BLaER1 treated with 17β-estradiol and CSF1 and Interleukin-3, amounts not matched to agents 10 nM and 100 nM (cell line): ENCODE results near the gene CD151.
A peak's percentile ranks its signal among the peaks of the same experiment; 100 is the strongest.

Experiments
- H3K27ac ChIP-seq, 11 experiments: shearing (Covaris generic); formaldehyde crosslinking; 2 replicates each; pipeline ENCODE4 v1.8.1; 2022
- H3K27me3 ChIP-seq, 11 experiments: shearing (Covaris generic); formaldehyde crosslinking; 2 replicates each; pipeline ENCODE4 v1.8.1; 2022
- H3K36me3 ChIP-seq, 11 experiments: shearing (Covaris generic); formaldehyde crosslinking; 2 replicates each; pipeline ENCODE4 v1.8.1; 2022
- H3K4me1 ChIP-seq, 10 experiments: shearing (Covaris generic); formaldehyde crosslinking; 2 replicates each; pipeline ENCODE4 v1.8.1; 2022
- H3K4me2 ChIP-seq, 11 experiments: shearing (Covaris generic); formaldehyde crosslinking; 2 replicates each; pipeline ENCODE4 v1.8.1; 2022
- H3K4me3 ChIP-seq, 10 experiments: shearing (Covaris generic); formaldehyde crosslinking; 2 replicates each; pipeline ENCODE4 v1.8.1; 2022
- H3K9ac ChIP-seq, 11 experiments: shearing (Covaris generic); formaldehyde crosslinking; 2 replicates each; pipeline ENCODE4 v1.8.1; 2022
- H3K9me3 ChIP-seq, 11 experiments: shearing (Covaris generic); formaldehyde crosslinking; replicated peaks in 1 of 11; 2 replicates each; pipeline ENCODE4 v1.8.1; 2022
- H4K20me1 ChIP-seq, 11 experiments: shearing (Covaris generic); formaldehyde crosslinking; 2 replicates each; pipeline ENCODE4 v1.8.1; 2022
- Cebpa-rat ChIP-seq, 11 experiments: shearing (Covaris generic); IDR thresholded peaks; 2 replicates each; pipeline ENCODE4 v1.8.1; 2022

The CD151 gene

DNA sequence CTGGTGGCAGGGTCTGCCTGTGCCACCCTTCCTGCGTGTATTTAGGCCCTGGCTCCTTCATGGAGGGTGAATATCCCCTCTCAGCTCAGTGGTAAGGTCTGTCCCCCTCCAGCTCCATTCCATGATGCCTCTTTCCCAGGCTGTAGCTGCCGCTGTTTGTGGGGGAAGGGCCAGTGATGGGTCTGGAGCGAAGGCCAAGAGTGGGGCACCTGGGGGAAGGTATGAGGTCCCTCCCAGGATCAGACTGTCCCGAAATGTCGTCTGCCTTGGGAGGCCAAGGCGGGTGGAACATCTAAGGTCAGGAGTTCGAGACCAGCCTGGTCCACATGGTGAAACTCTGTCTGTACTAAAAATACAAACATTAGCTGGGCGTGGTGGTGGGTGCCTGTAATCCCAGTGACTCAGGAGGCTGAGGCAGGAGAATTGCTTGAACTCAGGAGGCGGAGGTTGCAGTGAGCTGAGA lies 1.1 kb downstream of the CD151 start:
- Histone ChIP-seq H3K9me3 (no peaks in the 10 kb centered on the region), H3K27ac (peak overlapping the region in 7 of 11 experiments; percentile 70 to 81 (median 79); a peak in 12 of 22 replicates), H3K27me3 (peaks cover 37 to 59% (median 45%) of the 10 kb centered on the region in 11 experiments), H3K9ac (peak overlapping the region; percentile 74 to 92 (median 84); a peak in 21 of 22 replicates), H3K4me2 (peak overlapping the region; percentile 90 to 99 (median 98)), H3K36me3 (peaks cover 24 to 29% (median 28%) of the 10 kb centered on the region in 11 experiments), H3K4me3 (peak overlapping the region; percentile 71 to 86 (median 74)), H3K4me1 (peaks cover 57 to 78% (median 62%) of the 10 kb centered on the region in 10 experiments), H4K20me1 (peaks cover 42 to 93% (median 88%) of the 10 kb centered on the region in 11 experiments)
- TF ChIP-seq Cebpa-rat (IDR thresholded peaks at IDR 0.05) = no peak

DNA sequence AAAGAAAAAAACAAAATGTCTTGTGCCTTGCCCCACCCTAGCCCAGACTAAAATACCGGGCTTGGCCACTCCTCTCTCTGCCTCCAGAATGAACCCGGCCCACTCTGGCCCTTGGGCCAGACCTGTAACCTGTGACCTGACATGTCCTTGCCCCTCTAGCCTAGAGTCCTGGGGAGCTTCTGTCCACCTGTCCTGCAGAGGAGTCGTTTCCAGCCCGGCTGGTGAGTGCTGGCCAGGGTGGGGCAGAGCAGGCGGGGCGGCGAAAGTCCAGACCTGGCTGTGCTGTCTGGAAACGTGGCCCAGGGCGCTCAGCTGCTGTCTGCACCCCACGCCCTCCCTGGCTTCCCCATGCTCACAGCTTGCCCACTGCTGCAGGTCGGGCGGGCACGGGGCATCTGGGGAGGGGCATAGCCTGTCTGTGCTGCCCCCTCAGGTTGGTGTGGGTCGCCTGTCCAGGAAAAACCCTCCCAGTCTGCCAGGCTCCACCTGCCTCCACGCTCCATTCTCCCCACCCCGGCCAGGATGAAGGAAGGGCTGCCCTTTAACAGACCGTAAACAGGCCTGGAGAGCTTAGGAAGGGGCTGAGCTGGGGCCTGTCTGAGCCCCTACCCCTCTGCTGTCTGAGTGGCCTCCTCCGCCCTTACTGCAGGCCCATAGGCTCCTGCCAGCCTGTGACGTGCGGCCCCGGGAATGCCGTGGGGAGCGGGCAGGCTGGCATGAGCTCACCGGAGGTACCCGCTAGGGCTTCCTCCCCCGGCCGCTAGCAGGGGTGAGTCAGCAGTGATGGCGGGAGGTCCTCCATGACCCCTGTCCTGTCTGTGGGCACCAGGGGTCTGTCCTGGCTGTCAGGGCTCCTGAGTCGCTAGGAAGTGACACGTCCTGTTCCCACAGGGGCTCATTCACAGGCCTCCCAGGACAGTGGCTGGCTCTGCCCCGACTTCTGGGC lies 1.9 kb downstream of the CD151 start:
- Histone ChIP-seq H3K4me1 (peaks cover 50 to 71% (median 55%) of the 10 kb centered on the region in 10 experiments), H3K4me2 (peak overlapping the region; percentile 90 to 99 (median 98)), H3K9me3 (no peaks in the 10 kb centered on the region), H3K27me3 (peaks cover 29 to 51% (median 37%) of the 10 kb centered on the region in 11 experiments), H4K20me1 (peaks cover 48 to 93% (median 88%) of the 10 kb centered on the region in 11 experiments), H3K9ac (peak overlapping the region; percentile 2 to 90 (median 81); a peak in 20 of 22 replicates), H3K4me3 (peak overlapping the region in 9 of 10 experiments; percentile 7 to 86 (median 71); a peak in 14 of 20 replicates), H3K27ac (peak overlapping the region in 7 of 11 experiments; percentile 2 to 65 (median 41); a peak in 12 of 22 replicates), H3K36me3 (peaks cover 32 to 37% (median 36%) of the 10 kb centered on the region in 11 experiments)
- no peak for TF ChIP-seq Cebpa-rat (IDR thresholded peaks at IDR 0.05)

DNA sequence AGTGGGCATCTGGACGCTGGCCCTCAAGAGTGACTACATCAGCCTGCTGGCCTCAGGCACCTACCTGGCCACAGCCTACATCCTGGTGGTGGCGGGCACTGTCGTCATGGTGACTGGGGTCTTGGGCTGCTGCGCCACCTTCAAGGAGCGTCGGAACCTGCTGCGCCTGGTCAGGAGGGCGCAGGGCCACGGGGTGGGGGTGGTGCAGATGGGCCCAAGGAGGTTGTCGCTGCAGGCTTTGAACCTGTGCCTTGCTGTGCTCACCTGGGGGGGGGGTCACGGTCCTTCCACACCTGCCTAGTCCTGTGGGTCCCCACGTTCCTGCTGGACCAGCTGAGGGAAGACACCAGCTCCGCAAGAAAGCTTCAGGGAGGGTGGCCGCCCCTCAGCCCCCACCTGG lies 3.5 kb downstream of the CD151 start:
- Histone ChIP-seq H3K9me3 (no peaks in the 10 kb centered on the region), H3K27ac (no peak overlapping the region), H3K27me3 (peaks cover 13 to 35% (median 21%) of the 10 kb centered on the region in 11 experiments), H3K9ac (no peak overlapping the region), H3K4me2 (no peak overlapping the region), H3K4me1 (peaks cover 44 to 70% (median 52%) of the 10 kb centered on the region in 10 experiments), H4K20me1 (peaks cover 64 to 93% (median 88%) of the 10 kb centered on the region in 11 experiments), H3K4me3 (no peak overlapping the region), H3K36me3 (peaks cover 46 to 52% (median 52%) of the 10 kb centered on the region in 11 experiments)
- no peak for TF ChIP-seq Cebpa-rat (IDR thresholded peaks at IDR 0.05)

DNA sequence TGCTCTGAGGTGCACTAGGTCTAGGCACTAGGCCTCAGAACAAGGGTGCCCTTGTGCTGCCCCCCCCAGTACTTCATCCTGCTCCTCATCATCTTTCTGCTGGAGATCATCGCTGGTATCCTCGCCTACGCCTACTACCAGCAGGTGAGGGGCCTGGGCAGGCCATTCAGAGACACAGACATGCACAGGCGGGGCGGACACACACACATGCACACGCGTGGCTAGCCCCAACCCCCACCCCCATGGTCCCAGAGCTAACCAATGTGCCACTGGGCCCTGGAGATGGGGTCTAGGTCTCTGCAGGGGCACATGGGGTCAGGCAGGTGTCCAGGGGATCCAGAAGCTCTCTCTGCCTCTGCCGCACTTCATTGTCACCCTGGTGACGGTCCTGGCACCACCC lies 3.9 kb downstream of the CD151 start:
- no peak overlapping the region for H3K4me2 ChIP-seq
- H3K4me3 ChIP-seq = no peak overlapping the region
- peaks cover 44 to 69% (median 51%) of the 10 kb centered on the region in 10 experiments for H3K4me1 ChIP-seq
- peaks cover 69 to 93% (median 88%) of the 10 kb centered on the region in 11 experiments for H4K20me1 ChIP-seq
- H3K36me3 ChIP-seq = peaks cover 46 to 53% (median 52%) of the 10 kb centered on the region in 11 experiments
- H3K27me3 ChIP-seq = peaks cover 9 to 31% (median 17%) of the 10 kb centered on the region in 11 experiments
- no peak overlapping the region for H3K27ac ChIP-seq
- no peak overlapping the region for H3K9ac ChIP-seq
- no peak for TF ChIP-seq Cebpa-rat (IDR thresholded peaks at IDR 0.05)
- H3K9me3 ChIP-seq = no peaks in the 10 kb centered on the region

DNA sequence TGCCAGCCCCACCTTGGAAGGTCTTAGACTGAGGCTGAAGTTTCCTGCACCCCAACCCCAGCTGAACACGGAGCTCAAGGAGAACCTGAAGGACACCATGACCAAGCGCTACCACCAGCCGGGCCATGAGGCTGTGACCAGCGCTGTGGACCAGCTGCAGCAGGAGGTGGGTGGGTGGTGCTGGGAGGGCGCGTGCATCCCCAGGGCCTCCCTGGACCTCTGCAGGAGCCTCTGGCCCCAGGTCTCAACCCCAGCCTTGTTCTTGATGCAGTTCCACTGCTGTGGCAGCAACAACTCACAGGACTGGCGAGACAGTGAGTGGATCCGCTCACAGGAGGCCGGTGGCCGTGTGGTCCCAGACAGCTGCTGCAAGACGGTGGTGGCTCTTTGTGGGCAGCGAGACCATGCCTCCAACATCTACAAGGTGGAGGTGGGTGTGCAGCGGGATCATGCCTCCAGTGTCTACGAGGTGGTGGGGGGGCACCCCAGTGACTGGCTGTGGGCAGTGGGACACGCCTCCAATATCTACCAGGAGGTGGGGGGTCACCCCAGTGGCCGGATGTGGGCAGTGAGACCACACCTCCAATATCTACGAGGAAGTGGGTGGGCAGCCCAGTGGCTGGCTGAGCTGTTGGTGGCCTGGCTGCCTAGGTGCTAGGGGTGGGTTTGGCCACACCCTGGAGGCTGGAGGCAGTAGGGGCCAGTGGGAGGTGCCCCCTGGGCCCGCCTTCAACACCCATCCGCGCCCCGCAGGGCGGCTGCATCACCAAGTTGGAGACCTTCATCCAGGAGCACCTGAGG lies 4.6 kb downstream of the CD151 start:
- H3K27ac ChIP-seq = no peak overlapping the region
- 0 out of 22 replicates have a peak overlapping the region, but pooled peaks of 1 of the 11 experiments have one; percentile 11 for H3K9ac ChIP-seq

DNA sequence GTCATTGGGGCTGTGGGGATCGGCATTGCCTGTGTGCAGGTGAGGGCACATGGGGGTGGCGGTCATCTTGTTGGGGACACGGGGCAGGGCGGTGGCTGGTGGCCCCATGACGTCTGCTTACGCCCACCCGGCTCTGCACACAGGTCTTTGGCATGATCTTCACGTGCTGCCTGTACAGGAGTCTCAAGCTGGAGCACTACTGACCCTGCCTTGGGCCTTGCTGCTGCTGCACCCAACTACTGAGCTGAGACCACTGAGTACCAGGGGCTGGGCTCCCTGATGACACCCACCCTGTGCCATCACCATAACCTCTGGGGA lies 5.2 kb downstream of the CD151 start:
- H3K9me3 ChIP-seq = no peaks in the 10 kb centered on the region
- peaks cover 46 to 53% (median 52%) of the 10 kb centered on the region in 11 experiments for H3K36me3 ChIP-seq
- 0 out of 22 replicates have a peak overlapping the region, but pooled peaks of 1 of the 11 experiments have one; percentile 11 for H3K9ac ChIP-seq

More for the DNA sequence above, 4.6 kb downstream of the CD151 start:
- no peak for TF ChIP-seq Cebpa-rat (IDR thresholded peaks at IDR 0.05)
- Histone ChIP-seq H3K27me3 (peaks cover 2 to 24% (median 10%) of the 10 kb centered on the region in 11 experiments), H3K9me3 (no peaks in the 10 kb centered on the region), H4K20me1 (peaks cover 74 to 92% (median 86%) of the 10 kb centered on the region in 11 experiments), H3K4me2 (no peak overlapping the region), H3K4me3 (no peak overlapping the region), H3K36me3 (peaks cover 46 to 53% (median 52%) of the 10 kb centered on the region in 11 experiments), H3K4me1 (peaks cover 37 to 62% (median 44%) of the 10 kb centered on the region in 10 experiments)

DNA sequence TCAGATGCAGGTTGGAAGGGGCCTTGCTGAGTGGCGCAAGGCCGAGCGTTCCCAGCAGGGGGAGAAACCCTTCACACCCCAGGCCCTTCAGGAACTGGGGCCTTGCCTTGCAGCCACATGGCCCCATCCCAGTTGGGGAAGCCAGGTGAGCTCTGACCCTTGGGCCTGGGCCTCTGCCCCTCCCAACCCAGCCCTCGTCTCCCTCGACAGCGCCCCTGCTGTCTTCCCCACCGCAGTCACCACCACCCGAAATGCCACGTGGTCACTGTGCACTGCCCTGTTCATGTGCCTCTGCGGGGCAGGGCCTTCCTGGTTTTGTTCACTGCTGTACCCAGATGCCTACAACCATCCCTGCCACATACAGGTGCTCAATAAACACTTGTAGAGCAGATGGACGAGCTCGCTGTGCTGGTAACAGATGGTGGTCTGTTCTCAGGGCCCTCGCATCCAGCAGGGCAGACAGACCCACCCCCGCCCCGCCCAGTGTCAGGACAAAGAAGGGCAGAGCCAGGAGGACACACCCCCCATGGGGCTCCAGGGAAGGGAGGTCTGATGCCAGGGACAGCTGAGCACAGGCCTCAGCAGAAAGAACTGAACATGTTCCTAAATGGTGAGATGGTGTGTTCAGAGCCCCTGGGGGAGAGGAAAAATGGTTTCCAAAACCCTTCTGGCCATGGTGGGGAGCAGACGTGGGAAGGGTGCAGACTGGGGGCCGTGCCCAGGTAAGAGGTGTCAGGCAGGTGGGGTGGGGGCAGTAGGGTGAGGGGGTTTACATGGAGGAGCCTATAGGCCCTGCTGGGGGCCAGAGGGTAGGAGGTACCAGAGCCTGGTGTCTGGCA lies 5.9 kb downstream of the CD151 start:
- no peak for TF ChIP-seq Cebpa-rat (IDR thresholded peaks at IDR 0.05)
- no peaks in the 10 kb centered on the region for H3K9me3 ChIP-seq
- H3K4me1 ChIP-seq = peaks cover 36 to 61% (median 44%) of the 10 kb centered on the region in 10 experiments
- no peak overlapping the region for H3K4me3 ChIP-seq
- no peak overlapping the region for H3K4me2 ChIP-seq
- no peak overlapping the region for H3K27ac ChIP-seq
- H3K27me3 ChIP-seq = peaks cover 0 to 16% (median 7%) of the 10 kb centered on the region in 11 experiments; a peak in 7 of 22 replicates
- H3K9ac ChIP-seq = peak overlapping the region in 3 of 11 experiments; percentile 13 to 29 (median 25); a peak in 3 of 22 replicates
- H3K36me3 ChIP-seq = peaks cover 46 to 53% (median 52%) of the 10 kb centered on the region in 11 experiments
- peaks cover 74 to 86% (median 80%) of the 10 kb centered on the region in 11 experiments for H4K20me1 ChIP-seq

More for the DNA sequence above, 5.2 kb downstream of the CD151 start:
- H3K27me3 ChIP-seq = peaks cover 0 to 21% (median 7%) of the 10 kb centered on the region in 11 experiments; a peak in 9 of 22 replicates
- no peak for TF ChIP-seq Cebpa-rat (IDR thresholded peaks at IDR 0.05)
- peaks cover 74 to 91% (median 85%) of the 10 kb centered on the region in 11 experiments for H4K20me1 ChIP-seq
- H3K4me2 ChIP-seq = no peak overlapping the region
- H3K4me3 ChIP-seq = no peak overlapping the region
- H3K27ac ChIP-seq = no peak overlapping the region
- H3K4me1 ChIP-seq = peaks cover 35 to 60% (median 42%) of the 10 kb centered on the region in 10 experiments
